ENCODE results near the gene GRID1. TPM values are rescaled to one million over a fixed set of nuclear protein-coding genes. Genes with fewer than 3 reads are reported as not detected.

The GRID1 gene
- total RNA-seq, 3 donors from 2014 or later: 2.3 to 8.5 (median 5.9) TPM

- Histone ChIP-seq H3K4me3 (no peak overlapping the region), H3K9me3 (no peaks in the 10 kb centered on the region), H3K27ac (no peak overlapping the region), H3K27me3 (peaks cover 0 to 14% of the 10 kb centered on the region in 2 donors), H3K36me3 (no peaks in the 10 kb centered on the region), H3K4me1 (no peaks in the 10 kb centered on the region)
- TF ChIP-seq POLR2AphosphoS5 (IDR thresholded peaks at IDR 0.05) (no peak), CTCF (IDR thresholded peaks at IDR 0.05) (no peak), POLR2A (IDR thresholded peaks at IDR 0.05) (no peak)
- no peak for DNase-seq (ENCODE audit: low spot score in 2 of 2)
- intact Hi-C loops (cut with DNase I; ENCODE audit: low total_unique reads): no loop called here
These were observed 7.5 kb downstream of the GRID1 start for GRCh38 chr10:86359111-86359510.

GRCh38 chr10:86357676-86358075 lies 8.9 kb downstream of the GRID1 start:
- Histone ChIP-seq H3K36me3 (no peaks in the 10 kb centered on the region), H3K27me3 (no peaks in the 10 kb centered on the region), H3K4me1 (no peaks in the 10 kb centered on the region), H3K4me3 (no peak overlapping the region), H3K9me3 (peaks cover under 1 to 2% of the 10 kb centered on the region in 2 donors), H3K27ac (no peak overlapping the region)
- no peak for DNase-seq (ENCODE audit: low spot score in 2 of 2)
- TF ChIP-seq POLR2AphosphoS5 (IDR thresholded peaks at IDR 0.05) (no peak), CTCF (IDR thresholded peaks at IDR 0.05) (no peak), POLR2A (IDR thresholded peaks at IDR 0.05) (no peak)
- intact Hi-C loops (cut with DNase I; ENCODE audit: low total_unique reads): no loop called here

GRCh38 chr10:86357041-86357440 lies 9.6 kb downstream of the GRID1 start:
- H3K36me3 ChIP-seq: no peaks in the 10 kb centered on the region
- no peak overlapping the region for H3K4me3 ChIP-seq
- intact Hi-C loops (cut with DNase I; ENCODE audit: low total_unique reads): no loop called here
- no peak overlapping the region for H3K27ac ChIP-seq
- TF ChIP-seq CTCF (IDR thresholded peaks at IDR 0.05) (no peak), POLR2A (IDR thresholded peaks at IDR 0.05) (no peak), POLR2AphosphoS5 (IDR thresholded peaks at IDR 0.05) (no peak)
- DNase-seq (ENCODE audit: low spot score in 2 of 2): no peak
- peaks cover 3 to 5% of the 10 kb centered on the region in 2 donors for H3K9me3 ChIP-seq
- no peaks in the 10 kb centered on the region for H3K4me1 ChIP-seq
- no peaks in the 10 kb centered on the region for H3K27me3 ChIP-seq

GRCh38 chr10:86356296-86356695 lies 10.3 kb downstream of the GRID1 start:
- H3K9me3 ChIP-seq: peaks cover 3 to 5% of the 10 kb centered on the region in 2 donors
- TF ChIP-seq CTCF (IDR thresholded peaks at IDR 0.05) (no peak), POLR2AphosphoS5 (IDR thresholded peaks at IDR 0.05) (no peak), POLR2A (IDR thresholded peaks at IDR 0.05) (no peak)
- no peaks in the 10 kb centered on the region for H3K36me3 ChIP-seq
- H3K27ac ChIP-seq: no peak overlapping the region
- H3K4me3 ChIP-seq: no peak overlapping the region
- H3K27me3 ChIP-seq: no peaks in the 10 kb centered on the region
- H3K4me1 ChIP-seq: no peaks in the 10 kb centered on the region
- DNase-seq (ENCODE audit: low spot score in 2 of 2): no peak
- intact Hi-C loops (cut with DNase I; ENCODE audit: low total_unique reads): no loop called here

- Histone ChIP-seq H3K9me3 (peaks cover 3 to 5% of the 10 kb centered on the region in 2 donors), H3K4me1 (no peaks in the 10 kb centered on the region), H3K36me3 (no peaks in the 10 kb centered on the region), H3K4me3 (no peak overlapping the region), H3K27ac (no peak overlapping the region), H3K27me3 (no peaks in the 10 kb centered on the region)
- no peak for DNase-seq (ENCODE audit: low spot score in 2 of 2)
- TF ChIP-seq POLR2A (IDR thresholded peaks at IDR 0.05): no peak
- no peak for TF ChIP-seq CTCF (IDR thresholded peaks at IDR 0.05)
- no peak for TF ChIP-seq POLR2AphosphoS5 (IDR thresholded peaks at IDR 0.05)
- intact Hi-C loops (cut with DNase I; ENCODE audit: low total_unique reads): no loop called here
These were observed 11.0 kb downstream of the GRID1 start for GRCh38 chr10:86355571-86356038.

Data from breast epithelium (tissue), 4 donors.